HG02852 (cell line): Measurements from ENCODE around the gene ARHGAP15.
A peak's percentile ranks its signal among the peaks of the same experiment; 100 is the strongest.

Experiments
- ATAC-seq: cut with Tn5 transposase; IDR thresholded peaks from one replicate; pipeline ENCODE4 v1.9.1; 2021; ENCODE audit warnings: mild to moderate bottlenecking, moderate library complexity; ENCODE audit not compliant: unreplicated experiment

The ARHGAP15 gene

GRCh38 chr2:143560724-143561123, 431.5 kb downstream of the ARHGAP15 start:
- ATAC-seq: no peak

DNA sequence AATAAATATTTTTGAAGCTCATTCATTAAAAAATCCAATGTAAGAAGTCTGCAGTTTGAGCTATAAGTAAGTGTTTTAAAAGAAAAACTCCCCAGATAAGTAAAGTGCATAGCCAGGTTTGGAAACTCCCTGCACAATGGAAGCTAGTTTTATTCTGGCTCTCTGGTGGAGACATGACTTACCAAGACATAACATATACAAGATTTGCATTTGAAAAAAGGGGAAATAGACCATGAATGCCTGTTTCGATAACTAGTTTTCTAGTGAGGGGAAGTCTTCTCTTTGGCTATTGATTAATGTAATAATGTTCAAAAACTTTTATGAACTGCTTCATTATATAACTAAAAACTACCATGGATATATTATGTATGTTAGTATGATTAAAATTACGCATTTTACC, 435.2 kb downstream of the ARHGAP15 start:
- peak; percentile 95 for ATAC-seq

- ATAC-seq: no peak
These were observed 442.5 kb downstream of the ARHGAP15 start for GRCh38 chr2:143571747-143572146.

GRCh38 chr2:143572421-143572820, 443.2 kb downstream of the ARHGAP15 start:
- no peak for ATAC-seq

- no peak for ATAC-seq
These were observed 444.9 kb downstream of the ARHGAP15 start for GRCh38 chr2:143574069-143574468.

DNA sequence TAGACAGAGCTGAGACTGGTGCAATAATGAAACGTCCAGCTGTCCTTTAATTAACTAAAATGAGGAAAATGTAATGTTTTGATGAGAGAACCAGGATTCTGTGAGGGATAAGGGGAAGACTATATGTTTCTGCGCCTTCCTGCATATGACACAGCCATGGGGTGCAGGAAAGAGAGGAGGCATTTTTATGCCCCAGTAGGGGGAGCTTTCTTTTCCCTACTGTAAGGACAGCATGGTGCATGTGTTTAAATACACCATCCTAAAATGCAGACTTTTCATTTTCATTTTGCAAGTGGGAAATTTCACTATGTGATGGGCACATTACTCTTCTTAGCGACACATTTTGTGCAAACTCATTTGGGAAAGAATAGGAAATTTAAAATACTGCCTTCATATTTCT, 446.1 kb downstream of the ARHGAP15 start:
- ATAC-seq: no peak

DNA sequence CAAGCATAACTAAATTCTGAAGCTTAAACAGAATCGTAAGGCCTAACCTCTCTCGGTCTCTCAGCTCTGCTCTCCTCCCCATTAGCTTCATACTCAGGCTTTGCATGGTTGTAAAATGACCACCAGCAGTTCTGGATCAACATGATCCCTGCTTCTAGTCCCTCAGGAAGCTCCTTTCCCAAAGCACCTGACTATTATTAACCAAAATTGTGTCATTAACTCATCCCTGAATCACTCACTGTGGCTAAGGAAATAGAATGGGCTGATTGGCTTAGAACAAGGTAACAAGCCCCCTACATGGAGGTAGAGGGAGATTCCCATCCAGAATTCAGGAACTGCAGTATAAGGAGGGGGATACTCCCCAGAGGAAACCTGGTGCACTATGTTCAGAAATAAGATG, 448.3 kb downstream of the ARHGAP15 start:
- ATAC-seq: no peak

DNA sequence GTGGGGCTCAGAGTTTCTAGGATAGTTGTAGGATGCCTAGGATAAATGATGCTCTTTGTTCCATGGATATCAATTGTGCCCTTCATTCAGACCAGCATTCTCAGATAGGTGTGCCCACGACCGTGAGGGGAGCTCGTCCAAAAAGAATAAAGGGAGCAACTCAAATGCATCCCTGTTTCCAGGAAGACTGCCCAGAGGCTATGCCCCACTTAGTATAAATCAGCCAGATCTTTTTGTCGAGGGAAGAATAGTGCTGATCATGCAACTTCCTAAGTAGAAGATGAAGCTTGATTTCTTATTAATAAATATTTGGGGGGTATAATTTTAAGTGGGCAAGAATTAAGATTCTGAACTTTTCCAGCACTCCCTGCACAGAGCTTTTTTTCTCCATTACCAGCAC, 450.2 kb downstream of the ARHGAP15 start:
- ATAC-seq: no peak

- ATAC-seq: no peak
These were observed 451.9 kb downstream of the ARHGAP15 start for GRCh38 chr2:143581134-143581533.

- no peak for ATAC-seq
These were observed 453.0 kb downstream of the ARHGAP15 start for GRCh38 chr2:143582046-143582747.

GRCh38 chr2:143584936-143585335, 455.7 kb downstream of the ARHGAP15 start:
- no peak for ATAC-seq

- ATAC-seq: no peak
These were observed 456.9 kb downstream of the ARHGAP15 start for GRCh38 chr2:143586119-143586518.

DNA sequence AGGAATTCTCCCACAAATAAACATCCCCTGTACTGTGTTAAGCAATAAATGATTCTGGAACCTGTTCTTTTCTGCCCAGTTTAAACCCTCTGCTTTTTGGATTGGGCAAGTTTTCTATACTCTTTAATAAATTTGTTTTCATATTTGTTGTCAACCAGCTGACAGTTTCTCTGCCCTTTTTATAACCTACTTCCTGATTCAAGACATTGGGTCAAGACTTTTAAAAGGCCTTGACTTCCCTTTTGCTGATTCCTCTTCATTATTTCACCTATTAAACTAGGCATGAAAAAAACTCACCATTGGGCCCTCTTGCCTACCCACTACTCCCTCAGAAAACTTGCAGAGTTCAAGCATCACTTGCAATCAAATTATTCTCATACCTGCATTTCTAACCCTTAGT, 459.5 kb downstream of the ARHGAP15 start:
- ATAC-seq: no peak

GRCh38 chr2:143594161-143594560, 464.9 kb downstream of the ARHGAP15 start:
- no peak for ATAC-seq

GRCh38 chr2:143594745-143595144, 465.5 kb downstream of the ARHGAP15 start:
- no peak for ATAC-seq

GRCh38 chr2:143600116-143600515, 470.9 kb downstream of the ARHGAP15 start:
- no peak for ATAC-seq

DNA sequence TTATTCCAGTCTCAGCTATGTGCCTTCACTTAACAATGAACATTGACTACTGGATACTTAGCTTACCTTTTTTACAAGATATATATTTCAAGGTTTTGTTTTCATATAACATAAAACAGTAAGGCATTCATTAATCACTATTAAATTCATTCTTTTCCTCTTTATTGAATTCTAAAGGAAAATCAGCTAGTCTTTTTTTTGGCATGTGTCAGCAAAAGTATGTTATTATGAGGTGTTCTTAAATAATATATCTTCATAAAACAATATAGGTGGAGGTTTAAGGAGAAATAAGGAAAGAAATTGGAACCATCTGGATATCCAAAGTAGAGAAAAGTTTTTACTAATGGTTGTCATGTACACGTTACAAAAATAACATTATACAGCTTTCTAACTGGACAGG, 472.6 kb downstream of the ARHGAP15 start:
- ATAC-seq: no peak

GRCh38 chr2:143603035-143603655, 473.9 kb downstream of the ARHGAP15 start:
- no peak for ATAC-seq

DNA sequence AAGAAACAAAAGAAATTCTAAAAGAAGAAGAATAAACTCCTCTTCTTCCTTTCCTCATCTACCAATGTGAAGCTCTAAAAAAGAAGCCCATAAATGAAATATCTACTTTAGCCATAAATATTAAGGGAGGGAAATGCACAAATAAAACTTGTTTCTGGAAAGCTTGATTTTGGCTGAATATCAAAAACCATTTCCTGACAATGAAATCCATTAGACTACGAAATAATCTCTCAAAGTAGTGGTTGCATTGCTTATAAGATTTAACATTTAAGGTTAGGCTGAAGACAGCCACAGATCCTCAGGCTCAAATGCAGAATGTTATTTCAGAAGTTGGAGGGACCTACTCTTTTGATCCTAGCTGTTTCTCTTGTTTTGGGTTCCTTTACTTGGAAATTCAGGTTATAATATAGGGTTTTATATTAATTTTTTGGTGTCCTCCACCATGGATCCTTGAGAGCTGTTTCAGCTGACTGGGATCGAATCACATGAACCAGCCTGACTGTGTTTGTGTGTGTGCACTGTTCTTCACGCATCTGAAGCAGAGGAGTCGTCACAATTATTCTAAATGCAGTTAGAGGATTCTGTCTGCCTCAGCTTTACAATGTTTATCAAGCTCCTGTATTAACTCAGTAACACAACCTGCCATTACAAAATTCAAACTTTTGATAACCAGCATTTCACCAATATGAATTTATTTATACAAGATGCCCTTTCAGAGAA, 474.8 kb downstream of the ARHGAP15 start:
- no peak for ATAC-seq

DNA sequence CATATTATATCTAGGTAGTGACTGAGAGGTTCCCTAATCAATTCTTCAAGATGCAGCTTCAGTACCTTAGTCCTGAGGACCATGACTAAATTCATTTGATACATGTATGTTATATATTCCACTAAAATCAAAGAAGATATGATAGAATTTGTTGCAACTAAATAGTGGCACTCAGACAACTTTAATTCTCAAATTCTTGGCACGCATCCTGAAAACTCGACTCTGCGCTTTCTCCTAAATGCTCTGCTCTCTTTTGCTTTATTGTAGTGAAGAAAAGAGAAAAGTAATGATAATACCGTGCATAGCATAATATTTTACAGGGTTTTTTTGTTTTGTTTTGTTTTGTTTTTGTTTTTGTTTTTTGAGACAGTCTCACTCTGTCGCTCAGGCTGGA, 475.3 kb downstream of the ARHGAP15 start:
- ATAC-seq: no peak

DNA sequence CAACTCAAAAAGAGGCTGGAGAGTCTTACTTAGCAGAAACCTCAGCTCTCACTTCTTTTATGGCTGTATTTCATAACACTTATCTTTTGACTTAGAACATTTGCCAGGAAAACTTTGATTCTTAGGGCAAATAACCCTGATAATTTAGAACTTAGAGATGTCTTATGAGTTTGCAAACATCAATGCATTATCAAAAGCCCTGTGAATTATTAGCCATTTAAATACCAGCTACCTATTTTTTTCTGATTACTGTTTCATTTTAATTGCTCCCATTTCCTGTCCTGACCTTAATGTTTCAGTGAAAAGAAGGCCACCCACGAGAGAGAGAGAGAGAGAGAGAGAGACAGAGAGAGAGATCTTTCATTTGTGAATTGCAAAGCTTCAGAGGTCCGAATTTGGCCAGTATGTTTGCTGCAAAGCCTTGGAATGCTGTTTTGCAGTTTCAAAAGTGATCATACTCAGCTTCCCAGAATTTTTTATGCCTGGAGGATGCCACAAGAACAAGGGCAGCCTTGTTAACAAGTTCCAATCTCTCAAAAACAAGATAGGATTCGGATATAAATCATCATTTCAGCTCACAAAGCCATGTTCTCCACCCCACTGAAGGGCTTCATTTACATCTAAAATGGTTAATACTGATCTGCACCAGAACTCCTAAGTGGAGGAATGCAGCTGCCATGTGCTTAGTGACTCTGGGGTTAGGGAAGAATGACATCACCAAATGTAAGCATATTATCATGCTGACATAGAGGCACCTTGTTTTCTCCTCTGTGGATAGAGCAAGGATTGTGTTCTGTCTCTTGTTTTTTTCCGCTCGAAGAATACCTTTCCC, 478.2 kb downstream of the ARHGAP15 start:
- ATAC-seq: no peak
